GM23338 (cell line): ENCODE data around the gene UGP2.

ENCODE experiments used
- CREB1 ChIP-seq: fragments of 250-450 bp; sonication (Bioruptor Pico); IDR thresholded peaks from 2 replicates; pipeline ENCODE4 v1.5.0; 2020; ENCODE audit warnings: low read depth, mild to moderate bottlenecking, moderate library complexity
- EZH2 ChIP-seq: fragments of 200-600 bp; sonication (generic); IDR thresholded peaks from one replicate; pipeline ENCODE4 v1.8.0; 2017; ENCODE audit warnings: antibody characterized with exemption, mild to moderate bottlenecking, low read depth; ENCODE audit not compliant: unreplicated experiment
- EZH2phosphoT487 ChIP-seq: fragments of 200-600 bp; sonication (generic); IDR thresholded peaks from one replicate; pipeline ENCODE4 v1.8.1; 2018; ENCODE audit warnings: antibody characterized with exemption; ENCODE audit not compliant: unreplicated experiment
- NANOG ChIP-seq: IDR thresholded peaks from 2 replicates; pipeline ENCODE4 v1.6.1; 2016; ENCODE audit warnings: antibody characterized with exemption, borderline replicate concordance
- POLR2AphosphoS5 ChIP-seq: IDR thresholded peaks from 2 replicates; pipeline ENCODE4 v1.6.1; 2016; ENCODE audit warnings: antibody characterized with exemption, low read depth
- TF ChIP-seq, protein P1 (sequence below): IDR thresholded peaks from one replicate; pipeline ENCODE4 v1.6.1; 2018; ENCODE audit warnings: antibody characterized with exemption; ENCODE audit not compliant: unreplicated experiment
- TF ChIP-seq, protein P2 (sequence below), 2 experiments: fragments of 200-600 bp in 1 of 2; sonication (generic) in 1 of 2; conservative IDR thresholded peaks; 2 replicates each; pipeline versions ENCODE4 v1.5.1 to v1.6.1; 2016 to 2017; ENCODE audit warnings: antibody characterized with exemption in 2 of 2, low read depth in 2 of 2, mild to moderate bottlenecking in 2 of 2, moderate library complexity in 1 of 2
- TF ChIP-seq, protein P3 (sequence below): IDR thresholded peaks from 2 replicates; pipeline ENCODE4 v1.6.1; 2016; ENCODE audit warnings: antibody characterized with exemption

DNA sequence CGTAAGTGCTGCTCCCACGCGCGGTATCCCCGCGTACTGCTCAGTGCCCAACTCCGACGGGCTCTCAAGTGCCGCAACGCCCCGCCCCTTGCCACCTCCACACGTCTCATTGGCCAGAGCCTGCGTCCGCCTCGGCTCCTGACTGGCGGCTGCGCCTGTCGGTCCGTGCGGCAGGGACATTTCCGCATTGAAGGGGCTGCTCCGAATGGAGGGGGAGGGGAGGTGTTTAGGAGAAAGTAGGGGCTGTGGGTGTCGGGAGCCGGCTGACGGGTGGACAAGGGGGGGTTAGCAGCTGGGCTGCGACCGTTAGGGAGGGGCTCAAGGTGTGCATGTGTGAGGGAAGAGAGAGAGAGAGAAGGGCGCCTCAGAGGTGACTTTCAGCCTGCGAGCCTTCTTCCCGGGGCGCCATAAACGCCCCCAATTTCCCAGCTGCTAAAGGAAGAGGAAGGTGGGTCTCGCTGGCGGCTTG lies 877 bp upstream of the UGP2 start:
- TF ChIP-seq, protein P1, sequence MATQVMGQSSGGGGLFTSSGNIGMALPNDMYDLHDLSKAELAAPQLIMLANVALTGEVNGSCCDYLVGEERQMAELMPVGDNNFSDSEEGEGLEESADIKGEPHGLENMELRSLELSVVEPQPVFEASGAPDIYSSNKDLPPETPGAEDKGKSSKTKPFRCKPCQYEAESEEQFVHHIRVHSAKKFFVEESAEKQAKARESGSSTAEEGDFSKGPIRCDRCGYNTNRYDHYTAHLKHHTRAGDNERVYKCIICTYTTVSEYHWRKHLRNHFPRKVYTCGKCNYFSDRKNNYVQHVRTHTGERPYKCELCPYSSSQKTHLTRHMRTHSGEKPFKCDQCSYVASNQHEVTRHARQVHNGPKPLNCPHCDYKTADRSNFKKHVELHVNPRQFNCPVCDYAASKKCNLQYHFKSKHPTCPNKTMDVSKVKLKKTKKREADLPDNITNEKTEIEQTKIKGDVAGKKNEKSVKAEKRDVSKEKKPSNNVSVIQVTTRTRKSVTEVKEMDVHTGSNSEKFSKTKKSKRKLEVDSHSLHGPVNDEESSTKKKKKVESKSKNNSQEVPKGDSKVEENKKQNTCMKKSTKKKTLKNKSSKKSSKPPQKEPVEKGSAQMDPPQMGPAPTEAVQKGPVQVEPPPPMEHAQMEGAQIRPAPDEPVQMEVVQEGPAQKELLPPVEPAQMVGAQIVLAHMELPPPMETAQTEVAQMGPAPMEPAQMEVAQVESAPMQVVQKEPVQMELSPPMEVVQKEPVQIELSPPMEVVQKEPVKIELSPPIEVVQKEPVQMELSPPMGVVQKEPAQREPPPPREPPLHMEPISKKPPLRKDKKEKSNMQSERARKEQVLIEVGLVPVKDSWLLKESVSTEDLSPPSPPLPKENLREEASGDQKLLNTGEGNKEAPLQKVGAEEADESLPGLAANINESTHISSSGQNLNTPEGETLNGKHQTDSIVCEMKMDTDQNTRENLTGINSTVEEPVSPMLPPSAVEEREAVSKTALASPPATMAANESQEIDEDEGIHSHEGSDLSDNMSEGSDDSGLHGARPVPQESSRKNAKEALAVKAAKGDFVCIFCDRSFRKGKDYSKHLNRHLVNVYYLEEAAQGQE: peak; percentile 27
- TF ChIP-seq, protein P2, sequence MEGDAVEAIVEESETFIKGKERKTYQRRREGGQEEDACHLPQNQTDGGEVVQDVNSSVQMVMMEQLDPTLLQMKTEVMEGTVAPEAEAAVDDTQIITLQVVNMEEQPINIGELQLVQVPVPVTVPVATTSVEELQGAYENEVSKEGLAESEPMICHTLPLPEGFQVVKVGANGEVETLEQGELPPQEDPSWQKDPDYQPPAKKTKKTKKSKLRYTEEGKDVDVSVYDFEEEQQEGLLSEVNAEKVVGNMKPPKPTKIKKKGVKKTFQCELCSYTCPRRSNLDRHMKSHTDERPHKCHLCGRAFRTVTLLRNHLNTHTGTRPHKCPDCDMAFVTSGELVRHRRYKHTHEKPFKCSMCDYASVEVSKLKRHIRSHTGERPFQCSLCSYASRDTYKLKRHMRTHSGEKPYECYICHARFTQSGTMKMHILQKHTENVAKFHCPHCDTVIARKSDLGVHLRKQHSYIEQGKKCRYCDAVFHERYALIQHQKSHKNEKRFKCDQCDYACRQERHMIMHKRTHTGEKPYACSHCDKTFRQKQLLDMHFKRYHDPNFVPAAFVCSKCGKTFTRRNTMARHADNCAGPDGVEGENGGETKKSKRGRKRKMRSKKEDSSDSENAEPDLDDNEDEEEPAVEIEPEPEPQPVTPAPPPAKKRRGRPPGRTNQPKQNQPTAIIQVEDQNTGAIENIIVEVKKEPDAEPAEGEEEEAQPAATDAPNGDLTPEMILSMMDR (conservative IDR thresholded peaks at IDR 0.05; ENCODE audit: low read depth in 2 of 2): no peak
- TF ChIP-seq NANOG: no peak; the same call in 1 of the 2 replicates
- peak; percentile 99 for TF ChIP-seq POLR2AphosphoS5
- peak; percentile 48; the same call in 1 of the 2 replicates for TF ChIP-seq CREB1 (CRISPR knock-in tag)
- TF ChIP-seq EZH2: no peak
- no peak for TF ChIP-seq EZH2phosphoT487
- TF ChIP-seq, protein P3, sequence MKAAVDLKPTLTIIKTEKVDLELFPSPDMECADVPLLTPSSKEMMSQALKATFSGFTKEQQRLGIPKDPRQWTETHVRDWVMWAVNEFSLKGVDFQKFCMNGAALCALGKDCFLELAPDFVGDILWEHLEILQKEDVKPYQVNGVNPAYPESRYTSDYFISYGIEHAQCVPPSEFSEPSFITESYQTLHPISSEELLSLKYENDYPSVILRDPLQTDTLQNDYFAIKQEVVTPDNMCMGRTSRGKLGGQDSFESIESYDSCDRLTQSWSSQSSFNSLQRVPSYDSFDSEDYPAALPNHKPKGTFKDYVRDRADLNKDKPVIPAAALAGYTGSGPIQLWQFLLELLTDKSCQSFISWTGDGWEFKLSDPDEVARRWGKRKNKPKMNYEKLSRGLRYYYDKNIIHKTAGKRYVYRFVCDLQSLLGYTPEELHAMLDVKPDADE: no peak; the same call in none of the 2 replicates
